Lung (tissue), 12 donors: ENCODE measurements around the gene BIRC6. TPM values are rescaled to one million over a fixed set of nuclear protein-coding genes. Genes with fewer than 3 reads are reported as not detected.

Experiments used
- ATAC-seq: fragments of 200-7000 bp; cut with Tn5 transposase; one replicate; pipeline ENCODE4 v1.9.1; 2020; ENCODE audit warnings: moderate number of reproducible peaks; ENCODE audit not compliant: insufficient read depth, low FRiP score
- DNase-seq, 3 donors: peaks; one replicate each; pipeline ENCODE4 v3.0.0-alpha.2; 2013 to 2017
- H3K27ac ChIP-seq, 2 donors: one replicate each; pipeline ENCODE4 v1.5.1; 2013; ENCODE audit warnings: mild to moderate bottlenecking in 2 of 2, moderate library complexity in 2 of 2, control low read depth in 1 of 2, inconsistent platforms in 1 of 2, low read depth in 1 of 2, low read length in 1 of 2
- H3K27me3 ChIP-seq, 3 donors: one replicate each; pipeline ENCODE4 v1.5.1; 2013; ENCODE audit warnings: low read length in 2 of 3; ENCODE audit not compliant: control insufficient read depth in 3 of 3, insufficient read depth in 3 of 3
- H3K36me3 ChIP-seq, 4 donors: one replicate each; pipeline ENCODE4 v1.5.1; 2013; ENCODE audit warnings: low read length in 4 of 4, mild to moderate bottlenecking in 1 of 4, moderate library complexity in 1 of 4; ENCODE audit not compliant: control insufficient read depth in 4 of 4, insufficient read depth in 4 of 4
- H3K4me1 ChIP-seq, 5 donors: one replicate each; pipeline ENCODE4 v1.5.1; 2013; ENCODE audit warnings: low read length in 5 of 5, mild to moderate bottlenecking in 2 of 5, moderate library complexity in 1 of 5; ENCODE audit not compliant: control insufficient read depth in 5 of 5, insufficient read depth in 5 of 5
- H3K4me3 ChIP-seq: one replicate; pipeline ENCODE4 v1.5.1; 2013; ENCODE audit warnings: mild to moderate bottlenecking, control low read depth, moderate library complexity
- H3K9ac ChIP-seq, 2 donors: one replicate each; pipeline ENCODE4 v1.5.1; 2013; ENCODE audit warnings: low read length in 2 of 2, control low read depth in 1 of 2; ENCODE audit not compliant: insufficient read depth in 1 of 2
- H3K9me3 ChIP-seq, 4 donors: one replicate each; pipeline ENCODE4 v1.5.1; 2013; ENCODE audit warnings: low read length in 3 of 4, mild to moderate bottlenecking in 1 of 4, moderate library complexity in 1 of 4; ENCODE audit not compliant: control insufficient read depth in 4 of 4, insufficient read depth in 3 of 4
- WGBS, 2 donors: extraction: QIAGEN DNeasy Blood & Tissue Kit; methylation state at CpG; one replicate each; pipeline ENCODE4 v1.1.7; 2013; 5-methylcytosine and 5-hydroxymethylcytosine counted together
- polyA plus RNA-seq, 2 donors: library from polyadenylated mRNA; stranded (reverse); fragments of 200-250 nt; gene quantifications; one replicate each; pipeline ENCODE4 v1.2.1, GENCODE V29; 2013
- total RNA-seq, 2 donors: library from RNA; depleted of rRNA in 1 of 2; stranded (reverse); fragments of >200 nt in 1 of 2; gene quantifications; one replicate each; pipeline ENCODE4 v1.2.1, GENCODE V29; 2014 to 2021
- TF ChIP-seq, protein P1 (sequence below): IDR thresholded peaks from 2 replicates; pipeline ENCODE4 v1.5.1; 2012; ENCODE audit warnings: mild to moderate bottlenecking; ENCODE audit errors: control extremely low read depth, extremely low read depth
- donor health status: control.
- donor health status: control.
- donor health status: Bipolar disorder and iron deficiency.
- donor health status: healthy.
- donor health status: DM: yes; HTN: yes; CAD: no.

BIRC6 gene
- total and polyA plus RNA-seq, 4 donors = 12.2 to 229 (median 51.5) TPM

DNA sequence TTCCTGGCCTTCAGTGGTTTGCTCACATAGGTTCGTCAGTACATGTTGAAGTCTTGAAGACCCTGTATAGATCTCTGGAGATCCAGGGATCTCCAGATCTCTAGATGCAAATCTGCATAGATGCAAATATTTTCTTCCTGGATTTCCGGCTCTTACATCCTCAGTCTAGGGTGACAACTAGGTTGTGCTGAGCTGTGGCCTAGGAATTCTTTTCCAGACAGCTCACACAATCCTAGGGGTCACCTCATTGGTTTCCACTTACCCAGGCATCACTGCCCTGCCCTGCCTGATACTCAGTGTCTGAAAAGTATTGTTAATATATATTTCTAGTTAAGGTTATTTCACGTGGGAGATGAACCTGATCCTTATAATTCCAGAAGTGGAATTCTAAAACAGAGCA is 165.9 kb downstream of the BIRC6 start:
- Histone ChIP-seq H3K9ac (no peak overlapping the region), H3K4me1 (no peaks in the 10 kb centered on the region), H3K4me3 (no peak overlapping the region), H3K27ac (no peak overlapping the region), H3K36me3 (peaks cover 15 to 48% (median 34%) of the 10 kb centered on the region in 4 donors), H3K27me3 (no peaks in the 10 kb centered on the region), H3K9me3 (no peaks in the 10 kb centered on the region)
- 91 to 93% methylated on average over 3 of the region's 3 CpGs for WGBS, 2 donors
- TF ChIP-seq, protein P1, sequence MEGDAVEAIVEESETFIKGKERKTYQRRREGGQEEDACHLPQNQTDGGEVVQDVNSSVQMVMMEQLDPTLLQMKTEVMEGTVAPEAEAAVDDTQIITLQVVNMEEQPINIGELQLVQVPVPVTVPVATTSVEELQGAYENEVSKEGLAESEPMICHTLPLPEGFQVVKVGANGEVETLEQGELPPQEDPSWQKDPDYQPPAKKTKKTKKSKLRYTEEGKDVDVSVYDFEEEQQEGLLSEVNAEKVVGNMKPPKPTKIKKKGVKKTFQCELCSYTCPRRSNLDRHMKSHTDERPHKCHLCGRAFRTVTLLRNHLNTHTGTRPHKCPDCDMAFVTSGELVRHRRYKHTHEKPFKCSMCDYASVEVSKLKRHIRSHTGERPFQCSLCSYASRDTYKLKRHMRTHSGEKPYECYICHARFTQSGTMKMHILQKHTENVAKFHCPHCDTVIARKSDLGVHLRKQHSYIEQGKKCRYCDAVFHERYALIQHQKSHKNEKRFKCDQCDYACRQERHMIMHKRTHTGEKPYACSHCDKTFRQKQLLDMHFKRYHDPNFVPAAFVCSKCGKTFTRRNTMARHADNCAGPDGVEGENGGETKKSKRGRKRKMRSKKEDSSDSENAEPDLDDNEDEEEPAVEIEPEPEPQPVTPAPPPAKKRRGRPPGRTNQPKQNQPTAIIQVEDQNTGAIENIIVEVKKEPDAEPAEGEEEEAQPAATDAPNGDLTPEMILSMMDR = no peak
- no peak for DNase-seq
- ATAC-seq = no peak

DNA sequence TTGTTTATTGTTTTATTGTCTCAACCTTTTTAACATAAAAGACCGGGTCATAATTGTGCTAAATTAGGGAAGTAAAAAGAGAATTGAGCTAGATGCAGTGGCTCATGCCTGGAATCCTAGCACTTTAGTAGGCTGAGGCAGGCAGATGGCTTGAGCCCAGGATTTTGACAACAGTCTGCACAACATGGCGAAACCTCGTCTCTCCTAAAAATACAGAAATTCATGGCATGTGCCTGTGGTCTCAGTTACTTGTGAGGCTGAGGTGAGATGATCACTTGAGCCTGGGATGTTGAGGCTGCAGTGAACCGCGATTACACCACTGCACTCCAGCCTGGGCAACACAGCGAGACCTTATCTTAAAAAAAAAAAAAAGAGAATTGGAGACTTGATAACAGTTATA is 166.9 kb downstream of the BIRC6 start:
- no peak for ATAC-seq
- H3K36me3 ChIP-seq = peaks cover 14 to 44% (median 31%) of the 10 kb centered on the region in 4 donors
- 71 to 78% methylated on average over 6 of the region's 6 CpGs for WGBS, 2 donors
- H3K9me3 ChIP-seq = no peaks in the 10 kb centered on the region
- DNase-seq = no peak
- TF ChIP-seq, protein P1 = no peak
- H3K9ac ChIP-seq = no peak overlapping the region
- no peak overlapping the region for H3K4me3 ChIP-seq
- H3K4me1 ChIP-seq = no peaks in the 10 kb centered on the region
- H3K27me3 ChIP-seq = no peaks in the 10 kb centered on the region
- H3K27ac ChIP-seq = no peak overlapping the region

- no peaks in the 10 kb centered on the region for H3K4me1 ChIP-seq
- DNase-seq (no peak), ATAC-seq (no peak)
- no peaks in the 10 kb centered on the region for H3K27me3 ChIP-seq
- no peak overlapping the region for H3K4me3 ChIP-seq
- no peak overlapping the region for H3K27ac ChIP-seq
- H3K9me3 ChIP-seq = no peaks in the 10 kb centered on the region
- H3K9ac ChIP-seq = no peak overlapping the region
- WGBS, 2 donors = 90 to 94% methylated on average over 2 of the region's 2 CpGs
- TF ChIP-seq, protein P1 = no peak
- peaks cover 6 to 22% (median 15%) of the 10 kb centered on the region in 4 donors for H3K36me3 ChIP-seq
Measured at GRCh38 chr2:32532341-32532740, 175.5 kb downstream of the BIRC6 start.

DNA sequence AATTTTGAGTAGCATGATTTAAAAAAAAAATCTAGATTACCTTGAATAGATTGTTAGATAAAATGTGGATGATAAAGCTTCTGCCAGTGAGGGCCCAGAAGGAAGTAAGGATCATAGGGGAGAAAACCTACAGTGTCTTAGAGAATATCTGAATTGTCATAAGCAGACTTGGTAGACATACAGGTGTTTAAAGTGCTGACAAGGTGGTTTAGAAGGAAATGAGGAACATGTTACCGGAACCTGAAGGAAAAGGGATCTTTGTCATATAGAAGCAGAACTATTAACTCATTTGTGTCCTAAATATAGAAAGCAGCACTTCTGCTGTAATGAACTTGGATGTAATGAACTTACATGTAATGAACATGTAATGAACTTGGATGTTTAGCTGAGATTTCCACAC is 176.1 kb downstream of the BIRC6 start:
- 42 to 72% methylated on average over 1 of the region's 1 CpG for WGBS, 2 donors
- ATAC-seq (no peak), DNase-seq (no peak)
- Histone ChIP-seq H3K27me3 (no peaks in the 10 kb centered on the region), H3K27ac (no peak overlapping the region), H3K9ac (no peak overlapping the region), H3K9me3 (no peaks in the 10 kb centered on the region), H3K4me1 (no peaks in the 10 kb centered on the region), H3K4me3 (no peak overlapping the region), H3K36me3 (peaks cover 6 to 16% (median 13%) of the 10 kb centered on the region in 4 donors)
- TF ChIP-seq, protein P1 = no peak
